ENCODE results near the gene ZNF28. TPM values are rescaled to one million over a fixed set of nuclear protein-coding genes. Genes with fewer than 3 reads are reported as not detected.
"Not testable (repeated sequence)": the region's sequence is repeated elsewhere in the genome, so short reads cannot be mapped to it uniquely, and the experiment has no call there.

Gene ZNF28
- 9.6 and 12.5 TPM in 2 replicates for total RNA-seq (2012; rRNA removed)

DNA sequence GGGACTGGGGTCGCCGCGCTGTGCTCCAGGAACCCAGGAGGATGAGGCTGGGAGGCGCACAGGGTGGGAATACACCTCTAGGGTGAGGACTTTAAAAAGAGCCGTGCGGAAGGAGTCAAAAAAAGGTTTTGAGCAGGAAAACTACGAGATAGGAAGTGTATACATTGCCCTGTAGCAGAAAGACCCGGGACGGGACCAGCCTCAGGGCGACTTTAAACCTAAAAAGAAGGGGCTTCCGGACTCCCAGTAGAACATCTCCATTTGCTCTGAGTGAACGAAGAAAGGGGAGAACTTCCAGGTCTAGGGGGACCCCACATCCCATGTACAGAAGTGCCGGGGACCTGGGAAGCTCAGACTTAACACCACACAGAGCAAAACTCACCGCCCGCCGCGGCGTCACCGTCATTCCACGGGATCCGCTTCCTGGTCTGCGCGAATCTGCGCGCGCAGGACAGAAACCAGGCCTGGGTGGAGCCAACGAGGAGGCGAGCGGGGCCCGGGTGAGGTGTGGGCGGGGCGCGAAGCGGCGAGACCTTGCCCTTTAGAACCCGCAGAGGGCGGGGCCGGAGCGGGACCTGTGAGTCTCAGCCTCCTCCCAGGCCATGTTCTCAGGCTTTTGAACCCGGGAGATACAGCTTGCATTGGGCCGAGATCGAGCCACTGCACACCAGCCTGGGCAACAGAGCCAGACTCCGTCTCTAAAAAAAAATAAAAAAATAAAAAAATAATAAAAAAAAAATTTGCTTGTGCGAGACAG is at the start of gene ZNF28:
ZNF28 (minus strand) TSS at position 430 of the 757 bp plus-strand sequence. CDS start 3,675 bp downstream, outside the sequence.
- H3K9me3 ChIP-seq (replicated peaks; ENCODE audit: low read length); H3K4me1 ChIP-seq (ENCODE audit: control insufficient read depth, insufficient read depth, low read length); H3K27me3 ChIP-seq (ENCODE audit: control insufficient read depth, insufficient read depth, low read length): not testable (repeated sequence)
- Histone ChIP-seq H3K36me3 (ENCODE audit: insufficient read depth, low read length) (peaks cover 11% of the 10 kb centered on the region), H3K4me3 (ENCODE audit: low read length) (peak within 1 kb of the TSS; percentile 82), H3K9ac (ENCODE audit: low read depth, low read length) (peak within 1 kb of the TSS; percentile 88), H3K4me2 (ENCODE audit: low read length) (peak within 1 kb of the TSS; percentile 80)

- H3K36me3 ChIP-seq (ENCODE audit: insufficient read depth, low read length); H3K4me2 ChIP-seq (ENCODE audit: low read length); H3K27me3 ChIP-seq (ENCODE audit: control insufficient read depth, insufficient read depth, low read length); H3K9me3 ChIP-seq (replicated peaks; ENCODE audit: low read length); H3K4me1 ChIP-seq (ENCODE audit: control insufficient read depth, insufficient read depth, low read length); H3K4me3 ChIP-seq (ENCODE audit: low read length); H3K9ac ChIP-seq (ENCODE audit: low read depth, low read length): not testable (repeated sequence)
These were observed 46.6 kb upstream of the ZNF28 start for GRCh38 chr19:52868031-52868430.

DNA sequence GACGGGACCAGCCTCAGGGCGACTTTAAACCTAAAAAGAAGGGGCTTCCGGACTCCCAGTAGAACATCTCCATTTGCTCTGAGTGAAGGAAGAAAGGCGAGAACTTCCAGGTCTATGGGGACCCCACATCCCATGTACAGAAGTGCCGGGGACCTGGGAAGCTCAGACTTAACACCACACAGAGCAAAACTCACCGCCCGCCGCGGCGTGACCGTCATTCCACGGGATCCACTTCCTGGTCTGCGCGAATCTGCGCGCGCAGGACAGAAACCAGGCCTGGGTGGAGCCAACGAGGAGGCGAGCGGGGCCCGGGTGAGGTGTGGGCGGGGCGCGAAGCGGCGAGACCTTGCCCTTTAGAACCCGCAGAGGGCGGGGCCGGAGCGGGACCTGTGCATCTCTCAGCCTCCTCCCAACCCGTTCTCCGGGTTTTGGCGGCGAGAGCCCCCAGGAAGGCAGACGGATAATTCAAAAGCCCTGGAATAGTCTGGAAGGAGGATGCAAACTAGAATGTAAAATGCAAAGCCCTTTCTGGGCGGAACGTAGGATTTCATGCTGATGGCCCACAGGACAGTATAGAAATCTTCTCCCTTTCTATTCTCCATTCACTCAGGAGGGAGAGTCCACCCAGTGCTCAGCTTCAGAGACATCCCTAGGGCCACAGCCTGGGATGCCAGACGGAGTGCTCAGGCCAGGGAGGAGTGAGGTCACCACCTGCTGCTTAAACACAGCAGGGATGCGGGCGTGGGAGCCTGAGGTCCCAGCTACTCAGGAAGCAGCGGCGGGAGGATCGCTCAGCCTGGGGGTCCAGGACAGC is 36.2 kb upstream of the ZNF28 start, which contains the start of gene ZNF468:
ZNF468 (minus strand) TSS at position 242 of the 814 bp plus-strand sequence. CDS start 3,347 bp downstream, outside the sequence.
- H3K4me1 ChIP-seq (ENCODE audit: control insufficient read depth, insufficient read depth, low read length); H3K36me3 ChIP-seq (ENCODE audit: insufficient read depth, low read length); H3K27me3 ChIP-seq (ENCODE audit: control insufficient read depth, insufficient read depth, low read length); H3K9me3 ChIP-seq (replicated peaks; ENCODE audit: low read length): not testable (repeated sequence)
- H3K4me2 ChIP-seq (ENCODE audit: low read length), result peak within 1 kb of the TSS; percentile 81
- H3K9ac ChIP-seq (ENCODE audit: low read depth, low read length), result peak within 1 kb of the TSS; percentile 90
- H3K4me3 ChIP-seq (ENCODE audit: low read length), result peak within 1 kb of the TSS; percentile 96

- H3K27me3 ChIP-seq (ENCODE audit: control insufficient read depth, insufficient read depth, low read length); H3K36me3 ChIP-seq (ENCODE audit: insufficient read depth, low read length); H3K9me3 ChIP-seq (replicated peaks; ENCODE audit: low read length); H3K4me1 ChIP-seq (ENCODE audit: control insufficient read depth, insufficient read depth, low read length): not testable (repeated sequence)
- H3K4me3 ChIP-seq (ENCODE audit: low read length), result peak overlapping the region; percentile 96
- peak overlapping the region; percentile 81 for H3K4me2 ChIP-seq (ENCODE audit: low read length)
- H3K9ac ChIP-seq (ENCODE audit: low read depth, low read length), result peak overlapping the region; percentile 90
These were observed 35.3 kb upstream of the ZNF28 start for GRCh38 chr19:52856540-52857377.

DNA sequence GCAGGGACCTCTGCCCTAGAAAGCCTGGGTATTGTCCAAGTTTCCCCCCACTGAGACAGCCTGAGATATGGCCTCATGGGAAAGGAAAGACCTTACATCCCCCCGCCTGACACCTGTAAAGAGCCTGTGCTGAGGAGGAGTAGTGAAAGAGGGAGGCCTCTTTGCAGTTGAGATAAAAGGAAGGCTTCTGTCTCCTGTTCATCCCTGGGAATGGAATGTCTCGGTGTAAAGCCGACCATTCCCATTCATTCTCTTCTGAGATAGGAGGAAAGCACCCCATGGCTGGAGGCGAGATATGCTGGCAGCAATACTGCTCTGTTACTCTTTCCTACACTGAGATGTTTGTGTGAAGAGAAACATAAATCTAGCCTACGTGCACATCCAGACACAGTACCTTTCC is 25.9 kb upstream of the ZNF28 start:
- H3K9me3 ChIP-seq (replicated peaks; ENCODE audit: low read length), result peaks cover 27% of the 10 kb centered on the region
- not testable (repeated sequence) for H3K27me3 ChIP-seq (ENCODE audit: control insufficient read depth, insufficient read depth, low read length)

GRCh38 chr19:52840825-52841465 is 19.5 kb upstream of the ZNF28 start:
- Histone ChIP-seq H3K36me3 (ENCODE audit: insufficient read depth, low read length) (peaks cover 74% of the 10 kb centered on the region), H3K9me3 (replicated peaks; ENCODE audit: low read length) (peaks cover 59% of the 10 kb centered on the region)
- H3K4me3 ChIP-seq (ENCODE audit: low read length); H3K9ac ChIP-seq (ENCODE audit: low read depth, low read length); H3K4me2 ChIP-seq (ENCODE audit: low read length); H3K4me1 ChIP-seq (ENCODE audit: control insufficient read depth, insufficient read depth, low read length); H3K27me3 ChIP-seq (ENCODE audit: control insufficient read depth, insufficient read depth, low read length): not testable (repeated sequence)

More for the DNA sequence above, 25.9 kb upstream of the ZNF28 start:
- not testable (repeated sequence) for H3K4me2 ChIP-seq (ENCODE audit: low read length); H3K4me1 ChIP-seq (ENCODE audit: control insufficient read depth, insufficient read depth, low read length); H3K9ac ChIP-seq (ENCODE audit: low read depth, low read length); H3K4me3 ChIP-seq (ENCODE audit: low read length)
- H3K36me3 ChIP-seq (ENCODE audit: insufficient read depth, low read length), result peaks cover 70% of the 10 kb centered on the region

GRCh38 chr19:52834289-52834688 is 12.9 kb upstream of the ZNF28 start:
- not testable (repeated sequence) for H3K4me2 ChIP-seq (ENCODE audit: low read length); H3K9ac ChIP-seq (ENCODE audit: low read depth, low read length); H3K4me1 ChIP-seq (ENCODE audit: control insufficient read depth, insufficient read depth, low read length); H3K9me3 ChIP-seq (replicated peaks; ENCODE audit: low read length); H3K4me3 ChIP-seq (ENCODE audit: low read length); H3K27me3 ChIP-seq (ENCODE audit: control insufficient read depth, insufficient read depth, low read length); H3K36me3 ChIP-seq (ENCODE audit: insufficient read depth, low read length)

DNA sequence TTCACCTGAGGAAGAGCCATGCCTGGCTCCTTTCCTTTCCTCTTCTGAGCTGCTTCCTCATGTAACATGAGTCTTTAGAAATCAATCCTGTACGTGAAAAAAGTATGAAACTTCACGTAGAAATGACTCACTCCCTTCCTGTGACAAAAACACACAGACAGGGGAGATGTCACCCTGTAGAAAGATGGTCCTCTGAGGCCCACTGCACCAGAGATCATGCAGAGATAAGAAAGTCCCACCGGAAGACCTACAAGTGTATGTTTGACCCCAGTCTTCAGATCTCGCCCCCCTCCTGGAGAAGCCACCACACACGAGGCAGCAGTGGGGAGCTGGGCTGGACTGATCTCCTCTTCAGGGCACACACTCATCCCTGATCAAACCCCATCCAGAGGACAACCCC is 12.1 kb upstream of the ZNF28 start:
- H3K9me3 ChIP-seq (replicated peaks; ENCODE audit: low read length); H3K27me3 ChIP-seq (ENCODE audit: control insufficient read depth, insufficient read depth, low read length); H3K9ac ChIP-seq (ENCODE audit: low read depth, low read length); H3K4me1 ChIP-seq (ENCODE audit: control insufficient read depth, insufficient read depth, low read length); H3K4me2 ChIP-seq (ENCODE audit: low read length); H3K4me3 ChIP-seq (ENCODE audit: low read length); H3K36me3 ChIP-seq (ENCODE audit: insufficient read depth, low read length): not testable (repeated sequence)

DNA sequence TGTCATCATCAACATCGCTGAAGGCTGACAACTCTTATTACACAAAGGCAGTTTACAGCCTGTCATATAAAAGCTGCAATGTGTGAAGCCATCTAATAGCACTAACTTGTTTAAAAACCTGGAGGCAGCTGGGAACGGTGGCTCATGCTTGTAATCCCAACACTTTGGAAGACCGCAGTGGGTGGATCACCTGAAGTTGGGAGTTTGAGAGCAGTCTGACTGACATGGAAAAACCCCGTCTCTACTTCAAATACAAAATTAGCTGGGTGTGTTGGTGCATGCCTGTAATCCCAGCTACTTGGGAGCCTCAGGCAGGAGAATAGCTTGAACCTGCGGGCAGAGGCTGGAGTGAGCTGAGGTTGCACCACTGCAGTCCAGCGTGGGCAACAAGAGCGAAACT is 8.4 kb upstream of the ZNF28 start:
- H3K4me2 ChIP-seq (ENCODE audit: low read length); H3K27me3 ChIP-seq (ENCODE audit: control insufficient read depth, insufficient read depth, low read length); H3K4me1 ChIP-seq (ENCODE audit: control insufficient read depth, insufficient read depth, low read length); H3K36me3 ChIP-seq (ENCODE audit: insufficient read depth, low read length); H3K9me3 ChIP-seq (replicated peaks; ENCODE audit: low read length); H3K4me3 ChIP-seq (ENCODE audit: low read length); H3K9ac ChIP-seq (ENCODE audit: low read depth, low read length): not testable (repeated sequence)

- Histone ChIP-seq H3K27me3 (ENCODE audit: control insufficient read depth, insufficient read depth, low read length) (no peaks in the 10 kb centered on the region), H3K9me3 (replicated peaks; ENCODE audit: low read length) (peaks cover 2% of the 10 kb centered on the region), H3K4me3 (ENCODE audit: low read length) (no peak overlapping the region), H3K4me2 (ENCODE audit: low read length) (no peak overlapping the region), H3K9ac (ENCODE audit: low read depth, low read length) (no peak overlapping the region), H3K4me1 (ENCODE audit: control insufficient read depth, insufficient read depth, low read length) (no peaks in the 10 kb centered on the region), H3K36me3 (ENCODE audit: insufficient read depth, low read length) (no peaks in the 10 kb centered on the region)
These were observed 4.3 kb upstream of the ZNF28 start for GRCh38 chr19:52825765-52826164.

GRCh38 chr19:52823676-52824075 is 2.2 kb upstream of the ZNF28 start:
- Histone ChIP-seq H3K9me3 (replicated peaks; ENCODE audit: low read length) (peaks cover 2% of the 10 kb centered on the region), H3K4me3 (ENCODE audit: low read length) (no peak overlapping the region), H3K27me3 (ENCODE audit: control insufficient read depth, insufficient read depth, low read length) (no peaks in the 10 kb centered on the region), H3K9ac (ENCODE audit: low read depth, low read length) (no peak overlapping the region), H3K36me3 (ENCODE audit: insufficient read depth, low read length) (no peaks in the 10 kb centered on the region), H3K4me2 (ENCODE audit: low read length) (no peak overlapping the region), H3K4me1 (ENCODE audit: control insufficient read depth, insufficient read depth, low read length) (no peaks in the 10 kb centered on the region)
